K562 (cell line): ENCODE measurements around the gene ZNF432. TPM values are rescaled to one million over a fixed set of nuclear protein-coding genes. Genes with fewer than 3 reads are reported as not detected.
A peak's percentile ranks its signal among the peaks of the same experiment; 100 is the strongest.

Source experiments
- ATAC-seq: fragments of 200-7000 bp; cut with Tn5 transposase; 3 replicates; pipeline ENCODE4 v1.9.1; 2020; ENCODE audit warnings: moderate library complexity
- BruUV-seq: library from RNA; stranded (reverse); fragments of 400-500 nt; replicated peaks from 2 replicates; lab custom pipeline; 2021; lab: Mats Ljungman, UMichigan
- CTCF ChIA-PET: fragments of 300-600 bp; formaldehyde crosslinking; extraction: SDS; loops from one replicate; lab custom pipeline; 2021; ENCODE audit warnings: low intra/inter-chr PET ratio; lab: Yijun Ruan, JAX
- POLR2A ChIA-PET: fragments of 300-600, 350-650 bp; sonication (Branson Sonifier 250); formaldehyde crosslinking; extraction: SDS; loops from one replicate; lab custom pipeline; 2021; ENCODE audit warnings: antibody characterized with exemption, inconsistent platforms; lab: Yijun Ruan, JAX
- DNase-seq, 4 experiments: peaks; one replicate each; pipeline versions ENCODE4 v3.0.0 to v3.0.0-alpha.2; 2011 to 2018; ENCODE audit warnings: low spot score in 3 of 4, mixed read lengths in 3 of 4; ENCODE audit errors: extremely low read depth in 1 of 4
- FAIRE-seq: peaks from 2 replicates; lab custom pipeline; 2011; peaks lifted over from hg19 to GRCh38; lab: Jason Lieb, UNC
- H2AFZ ChIP-seq: 2 replicates; pipeline ENCODE4 v1.6.0; 2011; ENCODE audit warnings: low read depth, low read length, control low read depth, inconsistent platforms
- H3K27ac ChIP-seq: fragments of 200-600 bp; 3 replicates; pipeline ENCODE4 v1.8.0; 2011; ENCODE audit warnings: low read depth, mild to moderate bottlenecking, control low read depth, inconsistent platforms, low read length, moderate library complexity, mixed read lengths; ENCODE audit errors: extremely low read depth
- H3K27me3 ChIP-seq, 2 experiments: fragments of 300-600 bp in 1 of 2; 2 replicates in 1 of 2; 3 replicates in 1 of 2; pipeline versions ENCODE4 v1.6.0 to v1.8.0; 2011; ENCODE audit warnings: inconsistent platforms in 2 of 2, low read length in 2 of 2, mild to moderate bottlenecking in 1 of 2, mixed read lengths in 1 of 2, moderate library complexity in 1 of 2; ENCODE audit not compliant: control insufficient read depth in 2 of 2, insufficient read depth in 2 of 2
- H3K36me3 ChIP-seq: fragments of 300-600 bp; 3 replicates; pipeline ENCODE4 v1.8.0; 2011; ENCODE audit warnings: mild to moderate bottlenecking, low read length, inconsistent platforms; ENCODE audit not compliant: control insufficient read depth, insufficient read depth
- H3K4me1 ChIP-seq, 2 experiments: fragments of 200-600 bp in 1 of 2; replicated peaks in 1 of 2; 2 replicates in 1 of 2; 3 replicates in 1 of 2; pipeline versions ENCODE4 v1.5.1 to v1.8.0; 2011; ENCODE audit warnings: inconsistent platforms in 2 of 2, low read length in 2 of 2, mild to moderate bottlenecking in 1 of 2, mixed read lengths in 1 of 2, moderate library complexity in 1 of 2; ENCODE audit not compliant: control insufficient read depth in 2 of 2, insufficient read depth in 2 of 2
- H3K4me2 ChIP-seq: 2 replicates; pipeline ENCODE4 v1.6.1; 2011; ENCODE audit warnings: low read length, control low read depth, inconsistent platforms, mixed read lengths; ENCODE audit not compliant: insufficient read depth
- H3K4me3 ChIP-seq: fragments of 200-600 bp; sonication (generic), shearing (Covaris generic); 2 replicates; pipeline ENCODE4 v1.5.1; 2016; ENCODE audit warnings: control low read depth, inconsistent platforms
- H3K79me2 ChIP-seq: fragments of 200-600 bp; 3 replicates; pipeline ENCODE4 v1.8.0; 2011; ENCODE audit warnings: low read length, inconsistent platforms; ENCODE audit not compliant: control insufficient read depth, insufficient read depth
- H3K9ac ChIP-seq, 2 experiments: 2 replicates each; pipeline versions ENCODE4 v1.6.0 to v1.6.1; 2011; ENCODE audit warnings: low read depth in 2 of 2, low read length in 2 of 2, control low read depth in 1 of 2, inconsistent platforms in 1 of 2, mild to moderate bottlenecking in 1 of 2, mixed read lengths in 1 of 2; ENCODE audit not compliant: insufficient read depth in 1 of 2
- H3K9me1 ChIP-seq: one replicate; pipeline ENCODE4 v1.6.0; 2011; ENCODE audit warnings: inconsistent platforms, mild to moderate bottlenecking, low read length, moderate library complexity; ENCODE audit not compliant: control insufficient read depth, insufficient read depth
- H3K9me3 ChIP-seq: replicated peaks from 2 replicates; pipeline ENCODE4 v1.5.1; 2011; ENCODE audit warnings: low read depth, low read length, inconsistent platforms; ENCODE audit not compliant: control insufficient read depth, insufficient read depth
- H4K20me1 ChIP-seq: replicated peaks from 2 replicates; pipeline ENCODE4 v1.6.1; 2011; ENCODE audit warnings: low read length, inconsistent platforms, mixed read lengths; ENCODE audit not compliant: control insufficient read depth, insufficient read depth
- CBX3 ChIP-seq, 2 experiments: IDR thresholded peaks; 1 replicate in 1 of 2; 2 replicates in 1 of 2; pipeline ENCODE4 v1.6.1; 2012; ENCODE audit warnings: inconsistent platforms in 2 of 2, low read length in 2 of 2, borderline replicate concordance in 1 of 2, control low read depth in 1 of 2
- HDAC8 ChIP-seq: fragments of 450-650 bp; IDR thresholded peaks from 2 replicates; pipeline ENCODE4 v1.6.1; 2016; ENCODE audit warnings: mild to moderate bottlenecking, missing genetic modification characterization, moderate library complexity, missing compliant biosample characterization
- JUN ChIP-seq, 2 experiments: sonication (generic) in 1 of 2; formaldehyde crosslinking in 1 of 2; IDR thresholded peaks; 2 replicates each; pipeline versions ENCODE4 v1.6.1 to v1.8.0; 2012 to 2022; ENCODE audit warnings: borderline replicate concordance in 2 of 2, mild to moderate bottlenecking in 2 of 2, improper control_type of control experiment in 1 of 2, low read depth in 1 of 2, low read length in 1 of 2, missing genetic modification reagents in 1 of 2
- KAT2B ChIP-seq: IDR thresholded peaks from one replicate; pipeline ENCODE4 v1.6.1; 2012; ENCODE audit warnings: low read depth, mild to moderate bottlenecking, control low read depth, inconsistent platforms, low read length, moderate library complexity
- KLF1 ChIP-seq: fragments of 450-650 bp; IDR thresholded peaks from 2 replicates; pipeline ENCODE4 v1.6.1; 2016; ENCODE audit warnings: missing genetic modification characterization, missing compliant biosample characterization
- SMAD4 ChIP-seq: fragments of 250-450 bp; sonication (Bioruptor Pico); conservative IDR thresholded peaks from 2 replicates; pipeline ENCODE4 v1.8.0; 2021; ENCODE audit warnings: inconsistent platforms, mild to moderate bottlenecking, moderate library complexity
- THAP12 ChIP-seq: fragments of 250-450 bp; sonication (Bioruptor Pico); IDR thresholded peaks from 2 replicates; pipeline ENCODE4 v1.9.0; 2021; ENCODE audit warnings: mild to moderate bottlenecking, inconsistent platforms
- USF2 ChIP-seq: sonication (generic); formaldehyde crosslinking; IDR thresholded peaks from 2 replicates; pipeline ENCODE4 v1.5.0; 2020; ENCODE audit warnings: missing genetic modification reagents
- ZNF274 ChIP-seq: IDR thresholded peaks from 2 replicates; pipeline ENCODE4 v1.6.1; 2011; ENCODE audit warnings: low read depth, mild to moderate bottlenecking, low read length, moderate library complexity, borderline replicate concordance
- ZNF280B ChIP-seq: fragments of 250-450 bp; sonication (Bioruptor Pico); IDR thresholded peaks from 2 replicates; pipeline ENCODE4 v1.5.1; 2021; ENCODE audit warnings: mild to moderate bottlenecking
- ZNF395 ChIP-seq: fragments of 200-800 bp; sonication (Bioruptor generic); IDR thresholded peaks from 2 replicates; pipeline ENCODE4 v1.6.1; 2017; ENCODE audit warnings: missing genetic modification characterization, missing compliant biosample characterization
- whole genome bisulfite sequencing: fragments of 100-300 bp; shearing (Covaris generic); methylation state at CpG from one replicate; pipeline ENCODE4 v1.1.6; 2016; ENCODE audit warnings: low coverage, mixed read lengths; ENCODE audit not compliant: insufficient coverage; ENCODE audit errors: missing lambda C conversion rate; 5-methylcytosine and 5-hydroxymethylcytosine counted together
- in situ Hi-C: fragments of 300-500 bp; cut with MboI; formaldehyde crosslinking; loops from 4 replicates; pipeline ENCODE4 v1.15.0; 2018; ENCODE audit warnings: inconsistent platforms, mixed read lengths
- intact Hi-C: fragments of 100-400 bp; cut with micrococcal nuclease; formaldehyde crosslinking; loops from 2 replicates; pipeline ENCODE4 v1.14.2; 2022
- polyA plus RNA-seq, 8 experiments: library from polyadenylated mRNA; depleted of rRNA in 4 of 8; stranded (reverse) in 5 of 8; unstranded in 3 of 8; fragments of >200 nt; fragmentation: Nextera tagmentation in 2 of 8; fragmentation: Illumina TruSeq in 1 of 8; extraction: Ambion mirVana in 2 of 8; extraction: Trizol in 1 of 8; gene quantifications; 2 replicates each; pipeline versions ENCODE4 v1.2.1 to v1.2.3, GENCODE V29; 2011 to 2014; ENCODE audit warnings: inconsistent platforms in 1 of 8, missing spikeins in 1 of 8
- total RNA-seq, 7 experiments: library from RNA; depleted of rRNA in 6 of 7; stranded (reverse); fragments of >200 nt in 6 of 7; fragmentation: Illumina TruSeq in 2 of 7; extraction: Trizol in 2 of 7; gene quantifications; 2 replicates each; pipeline versions ENCODE4 v1.2.1 to v1.2.3, GENCODE V29; 2011 to 2021; ENCODE audit warnings: low replicate concordance in 1 of 7
- TF ChIP-seq, protein P1 (sequence below): fragments of 250-450 bp; sonication (Bioruptor Pico); IDR thresholded peaks from 2 replicates; pipeline ENCODE4 v1.5.0; 2021; ENCODE audit warnings: mild to moderate bottlenecking, borderline replicate concordance

ZNF432 gene
- total and polyA plus RNA-seq, 9 of the 15 experiments (the other 6 are each of a cell fraction or from before 2014, with no cell fraction given): 2.6 to 6.8 (median 4.0) TPM

DNA sequence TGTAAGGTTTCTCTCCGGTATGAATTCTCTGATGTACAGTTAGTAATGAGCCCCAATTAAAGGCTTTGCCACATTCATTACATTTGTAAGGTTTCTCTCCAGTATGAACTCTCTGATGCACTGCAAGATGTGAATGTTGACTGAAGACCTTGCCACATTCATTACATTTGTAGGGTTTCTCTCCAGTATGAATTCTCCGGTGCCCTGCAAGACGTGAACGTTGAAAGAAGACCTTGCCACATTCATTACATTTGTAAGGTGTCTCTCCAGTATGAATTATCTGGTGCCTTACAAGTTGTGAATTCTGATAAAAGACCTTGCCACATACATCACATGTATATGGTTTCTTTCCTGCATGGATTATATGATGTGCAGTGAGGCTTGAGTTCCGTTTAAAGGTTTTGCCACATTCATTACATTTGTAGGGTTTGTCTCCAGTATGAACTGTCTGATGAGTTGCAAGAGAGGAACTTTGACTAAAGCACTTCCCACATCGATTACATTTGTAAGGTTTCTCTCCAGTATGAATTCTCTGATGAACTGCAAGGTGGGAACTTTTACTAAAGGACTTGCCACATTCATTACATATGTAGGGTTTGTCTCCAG, 17.7 kb upstream of the ZNF432 start:
- H3K9me3 ChIP-seq: peaks cover 56% of the 10 kb centered on the region
- no peak overlapping the region for H3K27ac ChIP-seq
- BruUV-seq: no TSS peak
- H3K9me1 ChIP-seq: no peaks in the 10 kb centered on the region
- no peak overlapping the region for H3K9ac ChIP-seq
- FAIRE-seq (no peak), DNase-seq (no peak), ATAC-seq (no peak)
- peaks cover 45% of the 10 kb centered on the region for H3K36me3 ChIP-seq
- H3K79me2 ChIP-seq: no peaks in the 10 kb centered on the region
- H3K4me3 ChIP-seq: no peak overlapping the region
- no peaks in the 10 kb centered on the region for H4K20me1 ChIP-seq
- POLR2A ChIA-PET: no interaction called here
- no peaks in the 10 kb centered on the region for H3K27me3 ChIP-seq
- no peak overlapping the region for H3K4me2 ChIP-seq
- intact Hi-C loops (no loop called here), in situ Hi-C loops (no loop called here)
- no peak overlapping the region for H2AFZ ChIP-seq
- H3K4me1 ChIP-seq: no peaks in the 10 kb centered on the region
- CTCF ChIA-PET: no interaction called here
- 94% methylated on average over 6 of the region's 6 CpGs for WGBS
- TF ChIP-seq USF2 (CRISPR knock-in tag) (no peak), ZNF280B (CRISPR knock-in tag) (no peak), SMAD4 (CRISPR knock-in tag) (no peak), CBX3 (IDR thresholded peaks at IDR 0.05; ENCODE audit: borderline replicate concordance in 1 of 2, low read length in 2 of 2) (0 out of 3 replicates have a peak, but pooled peaks of 1 of the 2 experiments have one; percentile 11), THAP12 (CRISPR knock-in tag) (no peak), HDAC8 (tag) (no peak), ZNF274 (peak; percentile 92), KAT2B (no peak), KLF1 (tag) (no peak), ZNF395 (CRISPR knock-in tag) (no peak), JUN (IDR thresholded peaks at IDR 0.05; ENCODE audit: borderline replicate concordance, low read depth, low read length) (no peak), JUN (CRISPR knock-in tag; IDR thresholded peaks at IDR 0.05; ENCODE audit: borderline replicate concordance) (no peak)
- TF ChIP-seq, protein P1, sequence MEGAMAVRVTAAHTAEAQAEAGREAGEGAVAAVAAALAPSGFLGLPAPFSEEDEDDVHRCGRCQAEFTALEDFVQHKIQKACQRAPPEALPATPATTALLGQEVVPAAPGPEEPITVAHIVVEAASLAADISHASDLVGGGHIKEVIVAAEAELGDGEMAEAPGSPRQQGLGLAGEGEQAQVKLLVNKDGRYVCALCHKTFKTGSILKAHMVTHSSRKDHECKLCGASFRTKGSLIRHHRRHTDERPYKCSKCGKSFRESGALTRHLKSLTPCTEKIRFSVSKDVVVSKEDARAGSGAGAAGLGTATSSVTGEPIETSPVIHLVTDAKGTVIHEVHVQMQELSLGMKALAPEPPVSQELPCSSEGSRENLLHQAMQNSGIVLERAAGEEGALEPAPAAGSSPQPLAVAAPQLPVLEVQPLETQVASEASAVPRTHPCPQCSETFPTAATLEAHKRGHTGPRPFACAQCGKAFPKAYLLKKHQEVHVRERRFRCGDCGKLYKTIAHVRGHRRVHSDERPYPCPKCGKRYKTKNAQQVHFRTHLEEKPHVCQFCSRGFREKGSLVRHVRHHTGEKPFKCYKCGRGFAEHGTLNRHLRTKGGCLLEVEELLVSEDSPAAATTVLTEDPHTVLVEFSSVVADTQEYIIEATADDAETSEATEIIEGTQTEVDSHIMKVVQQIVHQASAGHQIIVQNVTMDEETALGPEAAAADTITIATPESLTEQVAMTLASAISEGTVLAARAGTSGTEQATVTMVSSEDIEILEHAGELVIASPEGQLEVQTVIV (CRISPR knock-in tag): no peak
